T47D (cell line): ENCODE results near the gene AHCYL1.
"Not testable (repeated sequence)": the region's sequence is repeated elsewhere in the genome, so short reads cannot be mapped to it uniquely, and the experiment has no call there.

Experiments
- DNase-seq, 2 experiments: peaks; one replicate each; pipeline versions ENCODE4 v3.0.0 to v3.0.0-alpha.2; 2011 to 2012; ENCODE audit warnings: low read depth in 1 of 2, low spot score in 1 of 2
- JUND ChIP-seq: IDR thresholded peaks from 2 replicates; pipeline ENCODE4 v1.6.1; 2012; ENCODE audit warnings: low read depth
- in situ Hi-C: cut with HindIII; loops from 2 replicates; pipeline ENCODE4 v1.10.0; 2016; ENCODE audit warnings: low sequenced_read_pairs, low pct_unique_long_range_greater_than_20kb

Gene AHCYL1

GRCh38 chr1:110008971-110009565 is 24.5 kb downstream of the AHCYL1 start:
- TF ChIP-seq JUND = no peak
- DNase-seq = no peak
- in situ Hi-C loops = no loop called here

GRCh38 chr1:110011527-110012041 is 27.0 kb downstream of the AHCYL1 start:
- in situ Hi-C loops = no loop called here
- no peak for TF ChIP-seq JUND
- DNase-seq = peak; percentile 34 to 69

- TF ChIP-seq JUND = no peak
- no peak for DNase-seq
- in situ Hi-C loops = no loop called here
Measured at GRCh38 chr1:110012100-110012780, 27.7 kb downstream of the AHCYL1 start.

- in situ Hi-C loops = no loop called here
- no peak for TF ChIP-seq JUND
- DNase-seq = no peak
Measured at GRCh38 chr1:110017792-110018191, 33.2 kb downstream of the AHCYL1 start.

GRCh38 chr1:110018396-110018795 is 33.8 kb downstream of the AHCYL1 start:
- DNase-seq = no peak
- no peak for TF ChIP-seq JUND
- in situ Hi-C loops = no loop called here

- no peak for TF ChIP-seq JUND
- in situ Hi-C loops = no loop called here
- no peak for DNase-seq
Measured at GRCh38 chr1:110019770-110020169, 35.2 kb downstream of the AHCYL1 start.

- DNase-seq = no peak
- no peak for TF ChIP-seq JUND
- in situ Hi-C loops = no loop called here
Measured at GRCh38 chr1:110021285-110021684, 36.7 kb downstream of the AHCYL1 start.

- DNase-seq = no peak
- in situ Hi-C loops = no loop called here
- TF ChIP-seq JUND = no peak
Measured at GRCh38 chr1:110024613-110025012, 40.0 kb downstream of the AHCYL1 start.

GRCh38 chr1:110030687-110031086 is 46.1 kb downstream of the AHCYL1 start:
- in situ Hi-C loops, DNase-seq: not testable (repeated sequence)

- no peak for TF ChIP-seq JUND
- in situ Hi-C loops = no loop called here
- DNase-seq = no peak
Measured at GRCh38 chr1:110032327-110032726, 47.8 kb downstream of the AHCYL1 start.

GRCh38 chr1:110033421-110033820 is 48.9 kb downstream of the AHCYL1 start:
- in situ Hi-C loops = no loop called here
- TF ChIP-seq JUND = no peak
- no peak for DNase-seq

GRCh38 chr1:110034040-110034450 is 49.5 kb downstream of the AHCYL1 start:
- DNase-seq = no peak
- no peak for TF ChIP-seq JUND
- in situ Hi-C loops = no loop called here

- peak; percentile 35 to 95 for DNase-seq
- no peak for TF ChIP-seq JUND
- in situ Hi-C loops = no loop called here
Measured at GRCh38 chr1:110034451-110035235, 50.1 kb downstream of the AHCYL1 start, which contains the start of gene STRIP1. Gene STRIP1, plus strand, starts transcription at chr1:110034624. Its CDS starts 14 bp downstream, at chr1:110034638.
